OCI-LY3 (cell line): ENCODE data around the gene CACNA1F.

Experiments
- H2AFZ ChIP-seq: fragments of 200-600, 300-600 bp; shearing (Covaris generic); 2 replicates; pipeline ENCODE4 v1.6.0; 2014; ENCODE audit warnings: antibody characterized with exemption, low read depth, low read length
- H3K27ac ChIP-seq: fragments of 200-600, 300-600 bp; sonication (generic); 2 replicates; pipeline ENCODE4 v1.5.1; 2014; ENCODE audit warnings: mild to moderate bottlenecking, low read length, moderate library complexity, mixed read lengths
- H3K27me3 ChIP-seq: fragments of 200-600, 300-600 bp; sonication (generic); 2 replicates; pipeline ENCODE4 v1.6.1; 2014; ENCODE audit warnings: low read depth, low read length, mixed read lengths
- H3K36me3 ChIP-seq: fragments of 200-600, 300-600 bp; sonication (generic); replicated peaks from 2 replicates; pipeline ENCODE3; 2014; ENCODE audit warnings: low read depth, low read length, mixed read lengths
- H3K4me1 ChIP-seq: fragments of 300-600, 200-600 bp; sonication (generic); 2 replicates; pipeline ENCODE4 v1.6.1; 2014; ENCODE audit warnings: low read length, mixed read lengths
- H3K4me2 ChIP-seq: fragments of 200-600, 300-600 bp; sonication (generic); 2 replicates; pipeline ENCODE4 v1.6.1; 2014; ENCODE audit warnings: low read length, mixed read lengths
- H3K4me3 ChIP-seq: fragments of 300-600, 200-600 bp; sonication (generic); 2 replicates; pipeline ENCODE4 v1.5.1; 2014; ENCODE audit warnings: antibody characterized with exemption, mild to moderate bottlenecking, low read length, moderate library complexity
- H3K79me2 ChIP-seq: fragments of 300-600, 200-600 bp; shearing (Covaris generic); 2 replicates; pipeline ENCODE4 v1.6.1; 2014; ENCODE audit warnings: mild to moderate bottlenecking, low read length, mixed read lengths
- H3K9ac ChIP-seq: fragments of 300-600, 200-600 bp; shearing (Covaris generic); 2 replicates; pipeline ENCODE4 v1.6.0; 2014; ENCODE audit warnings: mild to moderate bottlenecking, low read length, moderate library complexity
- H3K9me3 ChIP-seq: fragments of 200-600, 300-600 bp; shearing (Covaris generic); 2 replicates; pipeline ENCODE4 v1.6.1; 2014; ENCODE audit warnings: low read length, mixed read lengths; ENCODE audit not compliant: insufficient read depth
- H4K20me1 ChIP-seq: fragments of 200-600, 300-600 bp; sonication (generic); 2 replicates; pipeline ENCODE4 v1.6.1; 2016; ENCODE audit warnings: low read length, mixed read lengths; ENCODE audit not compliant: insufficient read depth
- CTCF ChIP-seq: fragments of 200-600, 300-600 bp; sonication (generic); IDR thresholded peaks from 2 replicates; pipeline ENCODE4 v1.5.1; 2014; ENCODE audit warnings: antibody characterized with exemption, low read length, low read depth
- EZH2phosphoT487 ChIP-seq: fragments of 200-600 bp; shearing (Covaris generic); IDR thresholded peaks from 2 replicates; pipeline ENCODE4 v1.6.1; 2018; ENCODE audit warnings: antibody characterized with exemption, mixed run types, low read depth

Gene CACNA1F

GRCh38 chrX:49271341-49271740 is 38.2 kb upstream of the CACNA1F start:
- peaks cover 8% of the 10 kb centered on the region for H3K36me3 ChIP-seq
- H2AFZ ChIP-seq, result no peak overlapping the region
- TF ChIP-seq EZH2phosphoT487 (no peak), CTCF (no peak)
- H3K9ac ChIP-seq, result no peak overlapping the region
- peaks cover 31% of the 10 kb centered on the region for H3K79me2 ChIP-seq
- H3K27ac ChIP-seq, result no peak overlapping the region
- no peaks in the 10 kb centered on the region for H3K27me3 ChIP-seq
- H3K4me3 ChIP-seq, result peak overlapping the region; percentile 99; the same call in 1 of the 2 replicates
- peaks cover 15% of the 10 kb centered on the region for H3K4me1 ChIP-seq
- peak overlapping the region; percentile 85 for H3K4me2 ChIP-seq
- no peaks in the 10 kb centered on the region for H3K9me3 ChIP-seq
- no peaks in the 10 kb centered on the region for H4K20me1 ChIP-seq

GRCh38 chrX:49270249-49270921 is 37.2 kb upstream of the CACNA1F start:
- Histone ChIP-seq H3K79me2 (peaks cover 31% of the 10 kb centered on the region), H3K36me3 (peaks cover 8% of the 10 kb centered on the region), H3K4me1 (peaks cover 15% of the 10 kb centered on the region), H2AFZ (no peak overlapping the region), H4K20me1 (no peaks in the 10 kb centered on the region), H3K27ac (peak overlapping the region; percentile 79), H3K27me3 (no peaks in the 10 kb centered on the region), H3K9me3 (no peaks in the 10 kb centered on the region), H3K4me3 (peak overlapping the region; percentile 99), H3K9ac (peak overlapping the region; percentile 97), H3K4me2 (peak overlapping the region; percentile 85)
- TF ChIP-seq CTCF (no peak), EZH2phosphoT487 (no peak)

GRCh38 chrX:49269767-49270248 is 36.7 kb upstream of the CACNA1F start, which contains the start of gene PPP1R3F:
Gene PPP1R3F (plus strand): TSS chrX:49269793. CDS start chrX:49269870, 77 bp downstream.
- Histone ChIP-seq H3K27ac (peak within 1 kb of the TSS; percentile 79), H3K27me3 (no peaks in the 10 kb centered on the region), H3K9me3 (no peaks in the 10 kb centered on the region), H3K79me2 (peaks cover 31% of the 10 kb centered on the region), H3K4me1 (peaks cover 15% of the 10 kb centered on the region), H3K4me3 (peak within 1 kb of the TSS; percentile 99), H3K9ac (peak within 1 kb of the TSS; percentile 97), H3K36me3 (peaks cover 8% of the 10 kb centered on the region), H2AFZ (peak within 1 kb of the TSS; percentile 92), H3K4me2 (peak within 1 kb of the TSS; percentile 97), H4K20me1 (no peaks in the 10 kb centered on the region)
- TF ChIP-seq EZH2phosphoT487 (no peak), CTCF (no peak)

GRCh38 chrX:49269010-49269766 is 36.0 kb upstream of the CACNA1F start:
- Histone ChIP-seq H4K20me1 (no peaks in the 10 kb centered on the region), H2AFZ (peak overlapping the region; percentile 92), H3K79me2 (peaks cover 31% of the 10 kb centered on the region), H3K4me3 (peak overlapping the region; percentile 99), H3K27me3 (no peaks in the 10 kb centered on the region), H3K4me1 (peaks cover 15% of the 10 kb centered on the region), H3K9me3 (no peaks in the 10 kb centered on the region), H3K4me2 (peak overlapping the region; percentile 97), H3K9ac (peak overlapping the region; percentile 97), H3K27ac (peak overlapping the region; percentile 79), H3K36me3 (peaks cover 8% of the 10 kb centered on the region)
- TF ChIP-seq EZH2phosphoT487 (no peak), CTCF (no peak)
